ENCODE data around the gene SETD6.
A peak's percentile ranks its signal among the peaks of the same experiment; 100 is the strongest.
"Not testable (repeated sequence)": the region's sequence is repeated elsewhere in the genome, so short reads cannot be mapped to it uniquely, and the experiment has no call there.

The SETD6 gene

DNA sequence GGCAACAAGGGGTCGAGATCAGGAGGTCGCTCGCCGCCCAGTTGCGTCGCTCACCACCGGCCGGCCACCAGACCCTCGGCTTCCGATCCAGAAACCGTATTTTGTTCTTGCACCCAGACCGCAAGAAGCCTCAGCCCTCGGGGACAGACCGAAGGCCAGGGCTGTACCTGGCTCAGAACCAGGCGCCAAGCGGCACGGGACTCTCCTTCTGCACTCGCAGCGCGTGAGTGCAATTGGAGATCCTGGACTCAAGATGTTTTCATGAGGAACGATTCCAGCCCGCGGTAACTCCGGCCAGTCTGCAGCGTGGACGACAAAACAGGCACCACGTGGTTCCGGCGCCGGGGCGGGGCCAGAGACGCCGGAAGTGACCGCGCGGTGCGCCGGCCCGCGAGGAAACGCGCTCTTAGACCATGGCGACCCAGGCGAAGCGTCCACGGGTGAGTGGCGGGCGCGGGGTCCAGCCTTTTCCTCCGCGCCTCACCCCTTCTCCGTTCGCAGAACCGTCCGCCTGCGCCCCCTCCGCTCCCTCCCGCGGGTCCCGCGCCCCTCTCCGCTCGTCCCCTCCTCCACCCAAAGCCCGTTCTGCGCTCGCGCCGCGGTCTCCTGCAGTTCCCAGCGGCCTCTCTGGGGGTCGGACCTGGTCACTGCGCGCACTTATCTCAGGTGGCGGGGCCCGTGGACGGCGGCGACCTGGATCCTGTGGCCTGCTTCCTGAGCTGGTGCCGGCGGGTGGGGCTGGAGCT lies at the start of gene SETD6:
TSS of gene SETD6 (plus strand) at position 393 of the 746 bp plus-strand sequence. CDS start at position 414, 21 bp downstream.
- DNase-seq (ENCODE audit: low spot score), result peak; percentile 85

DNA sequence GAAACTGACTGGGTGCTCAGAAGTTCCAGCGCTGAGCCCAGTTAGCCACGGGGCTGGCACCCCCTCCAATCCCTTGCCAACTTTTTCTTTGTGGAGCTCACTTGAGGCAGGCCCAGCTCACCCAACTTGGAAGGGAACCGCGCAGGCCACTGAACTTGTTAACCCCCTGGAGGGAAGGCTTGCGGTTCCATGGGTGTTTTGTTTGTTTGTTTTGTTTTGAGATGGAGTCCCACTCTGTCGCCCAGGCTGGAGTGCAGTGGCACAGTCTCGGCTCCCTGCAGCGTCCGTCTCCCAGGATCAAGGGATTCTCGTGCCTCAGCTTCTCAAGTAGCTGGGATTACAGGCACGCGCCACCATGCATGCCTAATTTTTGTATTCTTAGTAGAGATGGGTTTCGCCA lies 49.5 kb upstream of the SETD6 start:
- DNase-seq (ENCODE audit: low spot score), result no peak

GRCh38 chr16:58466396-58466795 lies 48.9 kb upstream of the SETD6 start:
- no peak for DNase-seq (ENCODE audit: low spot score)

DNA sequence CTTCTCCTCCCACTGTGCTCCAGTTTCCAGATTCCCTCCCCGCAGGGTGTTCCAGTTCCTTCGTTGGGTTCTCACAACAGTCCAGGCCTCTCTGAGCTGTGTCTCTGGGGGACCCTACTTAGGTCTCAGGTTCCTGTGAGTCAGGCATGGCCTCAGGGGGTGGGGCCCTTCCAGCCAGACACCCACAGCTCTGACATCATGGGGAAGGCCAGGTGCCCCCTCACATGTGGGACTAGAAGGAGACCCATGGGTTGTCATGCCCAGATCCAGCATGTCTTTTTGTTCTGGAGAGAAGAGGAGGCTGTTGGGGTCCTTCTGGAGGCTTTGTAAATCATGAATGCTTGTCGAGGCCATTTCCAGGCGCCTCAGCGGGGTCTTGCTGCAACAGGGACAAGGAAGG lies 47.4 kb upstream of the SETD6 start:
- DNase-seq (ENCODE audit: low spot score), result no peak

GRCh38 chr16:58471209-58471975 lies 43.9 kb upstream of the SETD6 start:
- DNase-seq (ENCODE audit: low spot score), result peak; percentile 29

DNA sequence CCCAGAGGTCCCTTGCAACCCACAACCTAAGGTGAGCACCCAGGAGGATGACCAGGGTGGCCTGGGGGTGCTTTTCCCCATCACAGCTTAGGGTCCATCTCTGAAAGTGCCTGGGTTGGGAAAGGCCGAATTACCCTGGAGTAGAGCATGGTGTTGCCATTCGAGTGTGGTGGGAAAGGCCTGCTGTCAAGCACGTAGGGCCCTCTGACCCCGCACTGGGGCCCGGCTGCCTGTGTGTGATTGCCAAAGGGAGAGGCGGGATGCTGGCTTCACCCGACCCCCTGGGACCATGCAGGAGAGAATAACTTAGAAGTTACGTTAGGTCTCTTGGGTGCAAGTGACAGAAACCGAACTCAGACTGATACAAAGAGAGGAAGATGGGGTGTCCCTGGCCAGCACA lies 43.1 kb upstream of the SETD6 start:
- DNase-seq (ENCODE audit: low spot score), result no peak

DNA sequence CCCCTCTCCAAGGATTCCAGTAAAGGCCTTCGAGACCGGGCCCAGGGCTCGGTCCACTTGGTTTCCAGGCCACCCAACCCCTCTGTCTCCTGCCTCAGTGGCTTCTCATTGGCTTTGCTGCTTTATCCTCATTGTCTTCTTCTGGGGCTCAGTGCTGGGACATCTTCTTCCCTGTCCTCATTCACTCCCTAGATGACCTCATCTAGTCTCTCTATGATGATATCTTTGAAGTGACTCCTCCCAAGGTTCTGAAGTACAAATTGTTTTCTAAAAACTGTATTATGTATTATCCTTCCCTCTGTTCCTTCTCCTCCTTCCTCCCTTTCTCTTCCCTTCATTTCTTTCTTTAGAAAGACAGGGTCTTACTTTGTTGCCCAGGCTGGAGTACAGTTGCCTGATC lies 42.5 kb upstream of the SETD6 start:
- no peak for DNase-seq (ENCODE audit: low spot score)

GRCh38 chr16:58474296-58474695 lies 41.0 kb upstream of the SETD6 start:
- no peak for DNase-seq (ENCODE audit: low spot score)

GRCh38 chr16:58475091-58475619 lies 40.2 kb upstream of the SETD6 start:
- DNase-seq (ENCODE audit: low spot score), result no peak

DNA sequence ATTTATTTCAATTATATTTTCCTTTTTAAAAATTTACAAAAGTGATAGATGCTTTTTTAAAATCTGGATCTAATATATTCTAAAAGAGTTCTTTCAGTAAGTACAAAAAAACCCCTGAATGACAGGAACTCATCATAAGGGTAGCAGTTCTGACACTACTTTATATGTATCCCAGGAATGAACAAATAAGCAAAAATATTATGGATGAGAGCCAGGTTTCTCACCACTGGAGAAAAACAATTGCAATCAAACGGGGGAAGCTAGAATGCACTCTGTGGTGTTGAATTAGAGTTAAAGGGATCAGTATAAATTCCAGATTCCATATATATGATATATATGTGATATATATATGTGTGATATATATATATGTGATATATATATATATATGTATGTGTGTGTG lies 38.5 kb upstream of the SETD6 start:
- DNase-seq (ENCODE audit: low spot score), result no peak

DNA sequence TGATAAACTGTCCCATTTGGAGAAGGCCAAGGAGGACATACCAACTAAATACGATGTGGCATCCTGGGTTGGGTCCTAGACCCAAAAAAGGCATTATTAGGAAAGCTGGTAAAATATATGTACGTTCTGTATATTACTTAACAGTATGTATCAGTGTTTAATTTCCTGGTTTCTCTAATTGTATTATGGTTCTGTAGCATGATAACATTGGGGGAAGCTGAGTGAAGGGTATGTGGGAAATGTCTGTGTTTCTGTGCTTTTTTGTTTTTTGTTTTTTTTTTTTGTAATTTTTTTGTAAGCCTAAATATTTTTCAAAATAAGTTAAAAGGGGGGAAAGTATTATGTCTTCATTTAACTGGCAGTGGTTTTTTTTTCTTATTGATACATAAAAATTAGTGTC lies 36.9 kb upstream of the SETD6 start:
- DNase-seq (ENCODE audit: low spot score), result no peak

GRCh38 chr16:58481226-58481869 lies 34.0 kb upstream of the SETD6 start:
- DNase-seq (ENCODE audit: low spot score), result no peak

- DNase-seq (ENCODE audit: low spot score), result no peak
These were observed 33.4 kb upstream of the SETD6 start for GRCh38 chr16:58481931-58482330.

DNA sequence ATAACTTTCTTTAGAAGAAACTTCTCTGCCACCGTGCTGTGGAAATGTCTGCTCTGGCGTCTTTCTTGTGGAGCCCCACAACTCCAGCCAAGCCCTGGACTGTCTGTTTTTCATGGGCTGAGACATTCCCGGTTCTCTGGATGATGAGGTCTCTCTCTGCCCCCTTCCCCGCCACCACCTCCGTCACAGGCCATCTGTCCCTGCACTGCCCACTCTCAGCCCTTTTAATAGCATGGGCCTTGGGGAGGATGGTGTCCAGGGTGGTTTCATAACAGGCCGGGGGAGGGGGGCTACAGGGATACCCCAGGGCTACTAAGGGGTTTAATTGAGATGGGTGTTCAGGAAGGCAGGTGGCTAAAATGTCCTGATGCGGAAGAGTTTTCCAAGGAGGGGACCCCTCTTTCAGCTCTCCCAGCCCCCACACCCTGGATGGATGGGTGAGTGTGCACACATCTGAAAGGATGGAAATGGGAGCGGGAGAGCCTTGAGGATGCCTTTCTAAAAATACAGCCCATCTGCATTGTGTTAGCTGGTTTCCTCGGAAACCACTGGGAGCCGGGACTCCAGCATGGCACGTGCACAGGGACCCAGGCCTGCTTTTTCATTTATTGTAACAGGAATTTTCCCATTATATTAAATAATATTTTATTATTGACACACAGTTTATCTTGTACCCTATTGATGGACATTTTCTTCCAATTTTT lies 30.0 kb upstream of the SETD6 start:
- DNase-seq (ENCODE audit: low spot score), result no peak

DNA sequence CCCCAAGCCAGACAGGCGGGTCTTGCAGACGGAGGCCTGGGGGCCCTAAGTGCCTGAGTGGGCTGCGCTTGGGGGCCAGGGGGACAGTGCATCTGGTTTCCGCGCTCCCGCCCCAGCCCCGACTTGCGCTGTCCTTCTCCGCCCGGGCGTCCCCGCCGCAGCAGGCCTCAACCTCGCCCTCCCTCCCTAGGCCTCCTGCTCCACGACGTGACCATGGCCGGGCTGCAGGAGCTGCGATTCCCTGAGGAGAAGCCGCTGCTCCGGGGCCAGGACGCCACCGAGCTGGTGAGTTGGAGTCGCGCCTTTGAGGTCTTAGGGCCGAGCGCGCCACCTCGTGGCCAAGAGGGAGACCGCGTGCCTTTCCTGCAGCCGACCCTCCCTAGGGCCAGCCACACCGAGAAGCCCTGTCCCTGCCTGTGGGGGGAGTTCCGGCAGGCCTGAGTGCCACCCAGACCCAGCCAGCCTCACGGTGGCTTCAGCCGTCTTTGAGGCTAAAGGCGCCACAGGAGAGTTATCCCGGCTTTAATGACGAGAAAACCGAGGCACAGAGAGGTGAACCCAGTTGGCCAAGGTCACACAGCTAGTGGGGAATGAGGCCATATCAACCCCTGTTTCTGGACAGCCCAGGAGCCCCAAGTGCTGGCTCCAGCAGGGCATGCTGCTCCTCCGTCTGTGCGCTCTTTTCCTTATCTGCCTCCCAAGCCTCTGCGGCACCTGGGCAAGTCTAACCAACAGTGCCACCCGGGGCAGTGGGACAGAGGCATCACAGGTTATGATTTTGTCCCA lies 27.6 kb upstream of the SETD6 start:
- peak; percentile 95 for DNase-seq (ENCODE audit: low spot score)

GRCh38 chr16:58488531-58488930 lies 26.8 kb upstream of the SETD6 start:
- no peak for DNase-seq (ENCODE audit: low spot score)

- no peak for DNase-seq (ENCODE audit: low spot score)
These were observed 25.3 kb upstream of the SETD6 start for GRCh38 chr16:58490065-58490464.

DNA sequence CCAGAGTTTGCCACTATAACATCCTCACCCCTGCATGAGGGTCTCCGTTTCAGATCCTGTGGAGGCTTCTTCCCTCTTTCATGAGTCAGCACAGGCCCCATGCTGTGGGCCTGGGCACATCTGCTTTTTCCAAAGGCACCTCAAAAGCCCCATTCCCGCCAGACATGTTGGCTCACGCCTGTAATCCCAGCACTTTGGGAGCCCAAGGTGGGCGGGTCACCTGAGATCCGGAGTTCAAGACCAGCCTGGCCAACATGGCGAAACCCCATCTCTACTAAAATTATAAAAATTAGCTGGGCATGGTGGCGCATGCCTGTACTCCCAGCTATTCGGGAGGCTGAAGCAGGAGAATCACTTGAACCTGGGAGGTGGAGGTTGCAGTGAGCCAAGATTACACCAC lies 24.8 kb upstream of the SETD6 start:
- DNase-seq (ENCODE audit: low spot score), result not testable (repeated sequence)

GRCh38 chr16:58492066-58492465 lies 23.3 kb upstream of the SETD6 start:
- no peak for DNase-seq (ENCODE audit: low spot score)

DNA sequence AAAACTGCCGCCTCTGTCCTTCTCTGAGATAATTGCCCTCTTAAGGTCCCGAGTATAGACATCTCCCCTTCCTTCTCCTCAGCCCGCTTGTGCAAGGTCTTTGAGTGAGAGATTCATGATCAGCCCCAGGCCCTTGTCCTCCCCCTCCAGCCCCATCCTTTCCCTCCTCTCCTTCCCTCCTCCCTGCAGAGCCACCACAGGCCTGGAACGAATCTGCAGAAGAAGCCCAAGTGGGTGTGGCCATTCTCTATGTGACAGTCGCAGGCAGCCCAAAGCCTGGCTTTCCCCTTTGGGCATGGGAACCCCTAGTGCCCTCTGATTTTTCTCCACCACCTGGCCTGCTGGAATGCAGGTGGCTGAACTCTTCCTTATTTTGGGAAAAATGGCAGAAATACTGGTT lies 22.6 kb upstream of the SETD6 start:
- no peak for DNase-seq (ENCODE audit: low spot score)

DNA sequence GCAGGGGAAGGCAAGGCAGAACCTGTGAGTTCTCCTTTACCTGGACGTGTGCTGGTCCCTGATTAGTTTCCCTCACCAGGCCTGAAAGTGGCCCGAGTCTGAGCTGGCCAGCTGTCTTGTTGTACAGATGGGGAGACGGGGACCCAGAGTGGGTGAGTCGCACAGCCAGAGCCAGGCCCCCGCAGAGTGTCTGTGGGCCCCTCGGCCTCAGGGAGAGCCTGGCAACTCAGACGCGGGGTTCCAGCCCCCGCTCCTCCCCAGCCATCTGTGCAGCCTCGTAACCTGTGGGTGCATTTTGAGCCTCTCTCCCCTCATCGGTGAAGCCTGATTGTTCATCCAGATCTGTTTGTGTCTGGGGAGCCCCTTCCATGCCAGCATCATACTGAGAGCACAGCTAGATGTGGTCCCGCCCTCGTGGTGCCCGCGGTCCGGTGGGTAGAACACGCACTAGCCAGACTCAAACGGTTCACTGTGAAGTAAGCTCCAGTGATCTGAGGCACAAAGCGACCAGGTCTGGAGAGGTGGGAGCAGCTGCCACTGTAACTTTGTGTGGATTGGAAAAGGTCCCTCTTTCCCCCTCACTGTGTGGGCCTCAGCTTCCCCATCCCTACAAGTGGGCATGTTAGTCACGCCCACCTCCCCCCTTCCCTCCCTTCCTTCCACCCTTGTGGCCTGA lies 21.4 kb upstream of the SETD6 start:
- no peak for DNase-seq (ENCODE audit: low spot score)

Measured in iPS-NIHi11 (cell line).